Measurements from ENCODE around the gene WDR37.

Gene WDR37

GRCh38 chr10:1130995-1131790, 75.0 kb downstream of the WDR37 start:
- no peak for DNase-seq

- no peak for DNase-seq
These were observed 76.4 kb downstream of the WDR37 start for GRCh38 chr10:1132584-1132983.

- DNase-seq = no peak
These were observed 77.4 kb downstream of the WDR37 start for GRCh38 chr10:1133495-1134045.

- no peak for DNase-seq
These were observed 78.0 kb downstream of the WDR37 start for GRCh38 chr10:1134156-1134555.

GRCh38 chr10:1136268-1136667, 80.1 kb downstream of the WDR37 start:
- no peak for DNase-seq

GRCh38 chr10:1137499-1138163, 81.4 kb downstream of the WDR37 start:
- no peak for DNase-seq

- DNase-seq = no peak
These were observed 82.3 kb downstream of the WDR37 start for GRCh38 chr10:1138529-1138928.

GRCh38 chr10:1141261-1141660, 85.1 kb downstream of the WDR37 start:
- DNase-seq = no peak

GRCh38 chr10:1141701-1142100, 85.5 kb downstream of the WDR37 start:
- DNase-seq = no peak

GRCh38 chr10:1142596-1142995, 86.4 kb downstream of the WDR37 start:
- DNase-seq = no peak

- DNase-seq = no peak
These were observed 91.6 kb downstream of the WDR37 start for GRCh38 chr10:1147810-1148209.

- no peak for DNase-seq
These were observed 92.8 kb downstream of the WDR37 start for GRCh38 chr10:1148855-1149605.

GRCh38 chr10:1149793-1150637, 93.8 kb downstream of the WDR37 start:
- peak; percentile 24 for DNase-seq

GRCh38 chr10:1150638-1150955, 94.4 kb downstream of the WDR37 start:
- DNase-seq = no peak

- DNase-seq = no peak
These were observed 95.2 kb downstream of the WDR37 start for GRCh38 chr10:1151076-1152033.

- DNase-seq = no peak
These were observed 96.4 kb downstream of the WDR37 start for GRCh38 chr10:1152386-1153250.

- no peak for DNase-seq
These were observed 97.1 kb downstream of the WDR37 start for GRCh38 chr10:1153251-1153763.

- DNase-seq = no peak
These were observed 97.7 kb downstream of the WDR37 start for GRCh38 chr10:1153805-1154351.

GRCh38 chr10:1154531-1155295, 98.5 kb downstream of the WDR37 start:
- DNase-seq = no peak

Measured in activated effector memory CD4-positive, alpha-beta T cell treated with Interleukin-2 at 50 U/mL for 16 hours (primary cell).